Ovary (tissue), 3 donors: ENCODE results near the gene COMMD10.

Experiments
- EP300 ChIP-seq: sonication (generic); formaldehyde crosslinking; IDR thresholded peaks from one replicate; pipeline ENCODE4 v1.6.1; 2017; ENCODE audit warnings: antibody characterized with exemption
- POLR2A ChIP-seq: fragments of 450-650 bp; IDR thresholded peaks from one replicate; pipeline ENCODE4 v1.6.1; 2017; ENCODE audit warnings: antibody characterized with exemption, mild to moderate bottlenecking, moderate library complexity
- TF ChIP-seq, protein P1 (sequence below), 3 donors: fragments of 450-650 bp in 2 of 3; fragments of 200-600 bp in 1 of 3; IDR thresholded peaks; one replicate each; pipeline versions ENCODE4 v1.5.1 to v1.8.0; 2016 to 2022; ENCODE audit warnings: antibody characterized with exemption in 3 of 3, mild to moderate bottlenecking in 1 of 3
- donor health status: DM: no; HTN: no; CAD: no.

- TF ChIP-seq EP300, result no peak
- TF ChIP-seq, protein P1, sequence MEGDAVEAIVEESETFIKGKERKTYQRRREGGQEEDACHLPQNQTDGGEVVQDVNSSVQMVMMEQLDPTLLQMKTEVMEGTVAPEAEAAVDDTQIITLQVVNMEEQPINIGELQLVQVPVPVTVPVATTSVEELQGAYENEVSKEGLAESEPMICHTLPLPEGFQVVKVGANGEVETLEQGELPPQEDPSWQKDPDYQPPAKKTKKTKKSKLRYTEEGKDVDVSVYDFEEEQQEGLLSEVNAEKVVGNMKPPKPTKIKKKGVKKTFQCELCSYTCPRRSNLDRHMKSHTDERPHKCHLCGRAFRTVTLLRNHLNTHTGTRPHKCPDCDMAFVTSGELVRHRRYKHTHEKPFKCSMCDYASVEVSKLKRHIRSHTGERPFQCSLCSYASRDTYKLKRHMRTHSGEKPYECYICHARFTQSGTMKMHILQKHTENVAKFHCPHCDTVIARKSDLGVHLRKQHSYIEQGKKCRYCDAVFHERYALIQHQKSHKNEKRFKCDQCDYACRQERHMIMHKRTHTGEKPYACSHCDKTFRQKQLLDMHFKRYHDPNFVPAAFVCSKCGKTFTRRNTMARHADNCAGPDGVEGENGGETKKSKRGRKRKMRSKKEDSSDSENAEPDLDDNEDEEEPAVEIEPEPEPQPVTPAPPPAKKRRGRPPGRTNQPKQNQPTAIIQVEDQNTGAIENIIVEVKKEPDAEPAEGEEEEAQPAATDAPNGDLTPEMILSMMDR (IDR thresholded peaks at IDR 0.05), result no peak
- no peak for TF ChIP-seq POLR2A
Measured at GRCh38 chr5:116265471-116265870, 180.6 kb downstream of the COMMD10 start.
